ENCODE data around the gene GABRG3. TPM values are rescaled to one million over a fixed set of nuclear protein-coding genes. Genes with fewer than 3 reads are reported as not detected.

The GABRG3 gene
- total and polyA plus RNA-seq, 10 of the 15 experiments (the other 5 are each of a cell fraction or from before 2014, with no cell fraction given) = 0.15 TPM; not detected in 9

DNA sequence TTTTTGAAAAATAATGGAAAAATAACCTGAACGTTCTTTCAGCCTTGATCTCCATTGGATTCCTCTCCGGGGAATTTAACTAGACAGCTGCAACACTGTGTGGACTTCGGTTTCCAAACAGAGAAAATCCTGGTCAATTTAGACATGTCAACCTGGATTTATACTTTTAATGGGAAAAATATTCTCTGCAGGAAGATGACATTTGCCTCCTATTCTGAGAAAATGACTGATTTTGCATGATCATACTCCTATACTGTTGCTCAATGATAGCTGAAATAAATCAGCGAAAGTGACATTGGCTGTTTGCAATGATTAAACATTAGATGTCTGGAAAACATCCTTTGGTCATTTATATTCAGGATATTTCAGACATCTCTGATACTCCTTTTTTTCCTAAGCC is 94.8 kb downstream of the GABRG3 start:
- no peak overlapping the region for H3K4me3 ChIP-seq
- H3K79me2 ChIP-seq (ENCODE audit: control insufficient read depth, insufficient read depth, low read length) = no peaks in the 10 kb centered on the region
- DNase-seq (ENCODE audit: low read depth, low spot score) (no peak), FAIRE-seq (no peak), ATAC-seq (no peak)
- POLR2A ChIA-PET = no interaction called here
- no peaks in the 10 kb centered on the region for H4K20me1 ChIP-seq (ENCODE audit: control insufficient read depth, insufficient read depth)
- TF ChIP-seq RBBP5 (conservative IDR thresholded peaks at IDR 0.05) = no peak
- TF ChIP-seq TAF1 (IDR thresholded peaks at IDR 0.05; ENCODE audit: borderline replicate concordance, low read depth, low read length) = no peak
- TF ChIP-seq SIX5 (IDR thresholded peaks at IDR 0.05; ENCODE audit: low read depth, low read length, severe bottlenecking) = no peak
- TF ChIP-seq, protein P1, sequence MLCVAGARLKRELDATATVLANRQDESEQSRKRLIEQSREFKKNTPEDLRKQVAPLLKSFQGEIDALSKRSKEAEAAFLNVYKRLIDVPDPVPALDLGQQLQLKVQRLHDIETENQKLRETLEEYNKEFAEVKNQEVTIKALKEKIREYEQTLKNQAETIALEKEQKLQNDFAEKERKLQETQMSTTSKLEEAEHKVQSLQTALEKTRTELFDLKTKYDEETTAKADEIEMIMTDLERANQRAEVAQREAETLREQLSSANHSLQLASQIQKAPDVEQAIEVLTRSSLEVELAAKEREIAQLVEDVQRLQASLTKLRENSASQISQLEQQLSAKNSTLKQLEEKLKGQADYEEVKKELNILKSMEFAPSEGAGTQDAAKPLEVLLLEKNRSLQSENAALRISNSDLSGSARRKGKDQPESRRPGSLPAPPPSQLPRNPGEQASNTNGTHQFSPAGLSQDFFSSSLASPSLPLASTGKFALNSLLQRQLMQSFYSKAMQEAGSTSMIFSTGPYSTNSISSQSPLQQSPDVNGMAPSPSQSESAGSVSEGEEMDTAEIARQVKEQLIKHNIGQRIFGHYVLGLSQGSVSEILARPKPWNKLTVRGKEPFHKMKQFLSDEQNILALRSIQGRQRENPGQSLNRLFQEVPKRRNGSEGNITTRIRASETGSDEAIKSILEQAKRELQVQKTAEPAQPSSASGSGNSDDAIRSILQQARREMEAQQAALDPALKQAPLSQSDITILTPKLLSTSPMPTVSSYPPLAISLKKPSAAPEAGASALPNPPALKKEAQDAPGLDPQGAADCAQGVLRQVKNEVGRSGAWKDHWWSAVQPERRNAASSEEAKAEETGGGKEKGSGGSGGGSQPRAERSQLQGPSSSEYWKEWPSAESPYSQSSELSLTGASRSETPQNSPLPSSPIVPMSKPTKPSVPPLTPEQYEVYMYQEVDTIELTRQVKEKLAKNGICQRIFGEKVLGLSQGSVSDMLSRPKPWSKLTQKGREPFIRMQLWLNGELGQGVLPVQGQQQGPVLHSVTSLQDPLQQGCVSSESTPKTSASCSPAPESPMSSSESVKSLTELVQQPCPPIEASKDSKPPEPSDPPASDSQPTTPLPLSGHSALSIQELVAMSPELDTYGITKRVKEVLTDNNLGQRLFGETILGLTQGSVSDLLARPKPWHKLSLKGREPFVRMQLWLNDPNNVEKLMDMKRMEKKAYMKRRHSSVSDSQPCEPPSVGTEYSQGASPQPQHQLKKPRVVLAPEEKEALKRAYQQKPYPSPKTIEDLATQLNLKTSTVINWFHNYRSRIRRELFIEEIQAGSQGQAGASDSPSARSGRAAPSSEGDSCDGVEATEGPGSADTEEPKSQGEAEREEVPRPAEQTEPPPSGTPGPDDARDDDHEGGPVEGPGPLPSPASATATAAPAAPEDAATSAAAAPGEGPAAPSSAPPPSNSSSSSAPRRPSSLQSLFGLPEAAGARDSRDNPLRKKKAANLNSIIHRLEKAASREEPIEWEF (IDR thresholded peaks at IDR 0.05; ENCODE audit: insufficient replicate concordance, low read depth, low read length) = no peak
- TF ChIP-seq, protein P2, sequence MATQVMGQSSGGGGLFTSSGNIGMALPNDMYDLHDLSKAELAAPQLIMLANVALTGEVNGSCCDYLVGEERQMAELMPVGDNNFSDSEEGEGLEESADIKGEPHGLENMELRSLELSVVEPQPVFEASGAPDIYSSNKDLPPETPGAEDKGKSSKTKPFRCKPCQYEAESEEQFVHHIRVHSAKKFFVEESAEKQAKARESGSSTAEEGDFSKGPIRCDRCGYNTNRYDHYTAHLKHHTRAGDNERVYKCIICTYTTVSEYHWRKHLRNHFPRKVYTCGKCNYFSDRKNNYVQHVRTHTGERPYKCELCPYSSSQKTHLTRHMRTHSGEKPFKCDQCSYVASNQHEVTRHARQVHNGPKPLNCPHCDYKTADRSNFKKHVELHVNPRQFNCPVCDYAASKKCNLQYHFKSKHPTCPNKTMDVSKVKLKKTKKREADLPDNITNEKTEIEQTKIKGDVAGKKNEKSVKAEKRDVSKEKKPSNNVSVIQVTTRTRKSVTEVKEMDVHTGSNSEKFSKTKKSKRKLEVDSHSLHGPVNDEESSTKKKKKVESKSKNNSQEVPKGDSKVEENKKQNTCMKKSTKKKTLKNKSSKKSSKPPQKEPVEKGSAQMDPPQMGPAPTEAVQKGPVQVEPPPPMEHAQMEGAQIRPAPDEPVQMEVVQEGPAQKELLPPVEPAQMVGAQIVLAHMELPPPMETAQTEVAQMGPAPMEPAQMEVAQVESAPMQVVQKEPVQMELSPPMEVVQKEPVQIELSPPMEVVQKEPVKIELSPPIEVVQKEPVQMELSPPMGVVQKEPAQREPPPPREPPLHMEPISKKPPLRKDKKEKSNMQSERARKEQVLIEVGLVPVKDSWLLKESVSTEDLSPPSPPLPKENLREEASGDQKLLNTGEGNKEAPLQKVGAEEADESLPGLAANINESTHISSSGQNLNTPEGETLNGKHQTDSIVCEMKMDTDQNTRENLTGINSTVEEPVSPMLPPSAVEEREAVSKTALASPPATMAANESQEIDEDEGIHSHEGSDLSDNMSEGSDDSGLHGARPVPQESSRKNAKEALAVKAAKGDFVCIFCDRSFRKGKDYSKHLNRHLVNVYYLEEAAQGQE (IDR thresholded peaks at IDR 0.05; ENCODE audit: low read depth, low read length) = no peak
- TF ChIP-seq FOS (IDR thresholded peaks at IDR 0.05; ENCODE audit: borderline replicate concordance, extremely low read depth, insufficient read length) = no peak
- no peak for TF ChIP-seq BRCA1 (IDR thresholded peaks at IDR 0.05; ENCODE audit: low read depth, low read length)
- H3K9ac ChIP-seq (ENCODE audit: control insufficient read depth, insufficient read depth, low read length) = no peak overlapping the region
- H3K4me1 ChIP-seq (ENCODE audit: control insufficient read depth, insufficient read depth, low read length) = no peaks in the 10 kb centered on the region
- H3K27ac ChIP-seq (ENCODE audit: control insufficient read depth, insufficient read depth) = no peak overlapping the region
- no peaks in the 10 kb centered on the region for H3K36me3 ChIP-seq (ENCODE audit: control insufficient read depth in 2 of 2, insufficient read depth in 2 of 2, low read length in 1 of 2)
- no TSS peak for BruUV-seq (replicated peaks)
- CTCF ChIA-PET = no interaction called here
- RAD21 ChIA-PET (ENCODE audit: unreplicated experiment) = no interaction called here
- intact Hi-C loops (cut with micrococcal nuclease; ENCODE audit: unreplicated experiment) (no loop called here), in situ Hi-C loops (cut with MboI) (no loop called here)
- no peaks in the 10 kb centered on the region; the same call in 2 of the 3 replicates for H3K9me3 ChIP-seq (replicated peaks; ENCODE audit: control insufficient read depth, insufficient read depth, low read length)
- H3K27me3 ChIP-seq (replicated peaks in 1 of 2; ENCODE audit: control insufficient read depth in 2 of 2, insufficient read depth in 2 of 2, low read length in 1 of 2) = no peaks in the 10 kb centered on the region
- 8% methylated on average over 4 of the region's 4 CpGs for WGBS (ENCODE audit: insufficient coverage, insufficient replicate concordance, low lambda C conversion rate, missing lambda C conversion rate)
- no peak overlapping the region for H2AFZ ChIP-seq (ENCODE audit: control insufficient read depth, low read depth, low read length)
- no peak overlapping the region for H3K4me2 ChIP-seq (ENCODE audit: control insufficient read depth, insufficient read depth)
- SMC1A ChIA-PET (ENCODE audit: uncharacterized antibody, unreplicated experiment) = no interaction called here
